ENCODE results near the gene GSTT4.

Gene GSTT4

GRCh38 chr22:24030186-24030702 is 25.0 kb upstream of the GSTT4 start:
- no peak overlapping the region for H3K4me3 ChIP-seq (ENCODE audit: low read depth in 1 of 2, low read length in 2 of 2)
- no peak for DNase-seq
- TF ChIP-seq EZH2 (IDR thresholded peaks at IDR 0.05; ENCODE audit: borderline replicate concordance, low read depth, low read length, severe bottlenecking) (no peak), CTCF (IDR thresholded peaks at IDR 0.05; ENCODE audit: borderline replicate concordance, extremely low read depth, low read length, poor library complexity, severe bottlenecking) (no peak)
- H3K27ac ChIP-seq (ENCODE audit: low read length) = no peak overlapping the region
- H4K20me1 ChIP-seq (ENCODE audit: insufficient read depth, low read length) = peaks cover 47% of the 10 kb centered on the region
- no peaks in the 10 kb centered on the region for H3K9me3 ChIP-seq (ENCODE audit: insufficient read depth, low read length, severe bottlenecking)
- no peak overlapping the region for H2AFZ ChIP-seq (ENCODE audit: low read depth, low read length)
- no peak overlapping the region for H3K9ac ChIP-seq (ENCODE audit: low read depth, low read length)
- no peak for ATAC-seq (ENCODE audit: insufficient read depth, low read depth)
- H3K36me3 ChIP-seq (ENCODE audit: insufficient read depth, low read length) = peaks cover 15% of the 10 kb centered on the region; the same call in 1 of the 2 replicates
- no peaks in the 10 kb centered on the region for H3K4me1 ChIP-seq (ENCODE audit: insufficient read depth, low read length)
- peaks cover 92% of the 10 kb centered on the region for H3K79me2 ChIP-seq (ENCODE audit: insufficient read depth, low read length)
- H3K4me2 ChIP-seq (ENCODE audit: insufficient read depth, low read length) = no peak overlapping the region
- H3K27me3 ChIP-seq (ENCODE audit: insufficient read depth, low read length, poor library complexity) = no peaks in the 10 kb centered on the region

GRCh38 chr22:24029304-24029703 is 24.1 kb upstream of the GSTT4 start:
- no peak for TF ChIP-seq CTCF (IDR thresholded peaks at IDR 0.05; ENCODE audit: borderline replicate concordance, extremely low read depth, low read length, poor library complexity, severe bottlenecking)
- no peak overlapping the region for H2AFZ ChIP-seq (ENCODE audit: low read depth, low read length)
- peaks cover 92% of the 10 kb centered on the region for H3K79me2 ChIP-seq (ENCODE audit: insufficient read depth, low read length)
- no peak overlapping the region for H3K4me2 ChIP-seq (ENCODE audit: insufficient read depth, low read length)
- H4K20me1 ChIP-seq (ENCODE audit: insufficient read depth, low read length) = peaks cover 39% of the 10 kb centered on the region
- ATAC-seq (ENCODE audit: insufficient read depth, low read depth) (no peak), DNase-seq (no peak)
- H3K36me3 ChIP-seq (ENCODE audit: insufficient read depth, low read length) = peaks cover 17% of the 10 kb centered on the region; the same call in 1 of the 2 replicates
- H3K27ac ChIP-seq (ENCODE audit: low read length) = no peak overlapping the region
- H3K9me3 ChIP-seq (ENCODE audit: insufficient read depth, low read length, severe bottlenecking) = no peaks in the 10 kb centered on the region
- H3K4me1 ChIP-seq (ENCODE audit: insufficient read depth, low read length) = no peaks in the 10 kb centered on the region
- H3K27me3 ChIP-seq (ENCODE audit: insufficient read depth, low read length, poor library complexity) = no peaks in the 10 kb centered on the region
- H3K9ac ChIP-seq (ENCODE audit: low read depth, low read length) = no peak overlapping the region
- H3K4me3 ChIP-seq (ENCODE audit: low read depth in 1 of 2, low read length in 2 of 2) = no peak overlapping the region

GRCh38 chr22:24028533-24028932 is 23.3 kb upstream of the GSTT4 start:
- peaks cover 17% of the 10 kb centered on the region; the same call in 1 of the 2 replicates for H3K36me3 ChIP-seq (ENCODE audit: insufficient read depth, low read length)
- ATAC-seq (ENCODE audit: insufficient read depth, low read depth) (no peak), DNase-seq (no peak)
- peaks cover 92% of the 10 kb centered on the region for H3K79me2 ChIP-seq (ENCODE audit: insufficient read depth, low read length)
- H3K4me3 ChIP-seq (ENCODE audit: low read depth in 1 of 2, low read length in 2 of 2) = no peak overlapping the region
- H3K27ac ChIP-seq (ENCODE audit: low read length) = no peak overlapping the region
- TF ChIP-seq CTCF (IDR thresholded peaks at IDR 0.05; ENCODE audit: borderline replicate concordance, extremely low read depth, low read length, poor library complexity, severe bottlenecking) (no peak), EZH2 (IDR thresholded peaks at IDR 0.05; ENCODE audit: borderline replicate concordance, low read depth, low read length, severe bottlenecking) (no peak)
- H2AFZ ChIP-seq (ENCODE audit: low read depth, low read length) = no peak overlapping the region
- no peak overlapping the region for H3K4me2 ChIP-seq (ENCODE audit: insufficient read depth, low read length)
- H4K20me1 ChIP-seq (ENCODE audit: insufficient read depth, low read length) = peaks cover 33% of the 10 kb centered on the region
- no peaks in the 10 kb centered on the region for H3K4me1 ChIP-seq (ENCODE audit: insufficient read depth, low read length)
- H3K9me3 ChIP-seq (ENCODE audit: insufficient read depth, low read length, severe bottlenecking) = no peaks in the 10 kb centered on the region
- H3K9ac ChIP-seq (ENCODE audit: low read depth, low read length) = no peak overlapping the region
- H3K27me3 ChIP-seq (ENCODE audit: insufficient read depth, low read length, poor library complexity) = no peaks in the 10 kb centered on the region

- TF ChIP-seq EZH2 (IDR thresholded peaks at IDR 0.05; ENCODE audit: borderline replicate concordance, low read depth, low read length, severe bottlenecking) (no peak), CTCF (IDR thresholded peaks at IDR 0.05; ENCODE audit: borderline replicate concordance, extremely low read depth, low read length, poor library complexity, severe bottlenecking) (no peak)
- Histone ChIP-seq H3K4me3 (ENCODE audit: low read depth in 1 of 2, low read length in 2 of 2) (no peak overlapping the region), H2AFZ (ENCODE audit: low read depth, low read length) (no peak overlapping the region), H3K79me2 (ENCODE audit: insufficient read depth, low read length) (peaks cover 95% of the 10 kb centered on the region), H3K9me3 (ENCODE audit: insufficient read depth, low read length, severe bottlenecking) (no peaks in the 10 kb centered on the region), H3K27me3 (ENCODE audit: insufficient read depth, low read length, poor library complexity) (no peaks in the 10 kb centered on the region), H3K4me2 (ENCODE audit: insufficient read depth, low read length) (no peak overlapping the region), H3K4me1 (ENCODE audit: insufficient read depth, low read length) (no peaks in the 10 kb centered on the region), H3K27ac (ENCODE audit: low read length) (no peak overlapping the region), H4K20me1 (ENCODE audit: insufficient read depth, low read length) (peaks cover 33% of the 10 kb centered on the region), H3K36me3 (ENCODE audit: insufficient read depth, low read length) (peaks cover 17% of the 10 kb centered on the region; the same call in 1 of the 2 replicates), H3K9ac (ENCODE audit: low read depth, low read length) (no peak overlapping the region)
- ATAC-seq (ENCODE audit: insufficient read depth, low read depth) (no peak), DNase-seq (no peak)
These were observed 22.7 kb upstream of the GSTT4 start for GRCh38 chr22:24027991-24028390.
